DOHH2 (cell line): Measurements from ENCODE around the gene PTGFRN.

ENCODE experiments used
- H3F3A ChIP-seq: fragments of 200-600 bp; sonication (generic), shearing (Covaris generic); 2 replicates; pipeline ENCODE4 v1.6.0; 2016; ENCODE audit warnings: antibody characterized with exemption, mild to moderate bottlenecking; ENCODE audit not compliant: control insufficient read depth, insufficient read depth
- H3K27ac ChIP-seq: fragments of 200-600 bp; sonication (generic); 2 replicates; pipeline ENCODE4 v1.5.1; 2014; ENCODE audit warnings: low read depth, mild to moderate bottlenecking, low read length, moderate library complexity
- H3K27me3 ChIP-seq: fragments of 200-600 bp; sonication (generic); 2 replicates; pipeline ENCODE4 v1.6.1; 2014; ENCODE audit warnings: mild to moderate bottlenecking, low read length, mixed read lengths; ENCODE audit not compliant: control insufficient read depth
- H3K36me3 ChIP-seq: fragments of 200-600 bp; sonication (generic); 2 replicates; pipeline ENCODE4 v1.6.1; 2014; ENCODE audit warnings: mild to moderate bottlenecking, low read length, moderate library complexity, mixed read lengths; ENCODE audit not compliant: control insufficient read depth
- H3K4me1 ChIP-seq: fragments of 200-600 bp; sonication (generic); 2 replicates; pipeline ENCODE4 v1.6.1; 2014; ENCODE audit warnings: mild to moderate bottlenecking, low read length, mixed read lengths; ENCODE audit not compliant: control insufficient read depth
- H3K4me2 ChIP-seq: fragments of 200-600 bp; sonication (generic); 2 replicates; pipeline ENCODE4 v1.6.0; 2014; ENCODE audit warnings: mild to moderate bottlenecking, low read length, moderate library complexity
- H3K4me3 ChIP-seq: fragments of 200-600 bp; sonication (generic); 2 replicates; pipeline ENCODE4 v1.5.1; 2014; ENCODE audit warnings: mild to moderate bottlenecking, low read length, mixed read lengths
- H3K79me2 ChIP-seq: fragments of 200-600 bp; sonication (generic); 2 replicates; pipeline ENCODE4 v1.6.1; 2014; ENCODE audit warnings: mild to moderate bottlenecking, low read length, mixed read lengths; ENCODE audit not compliant: control insufficient read depth
- H3K9me2 ChIP-seq: fragments of 200-600 bp; sonication (generic); replicated peaks from 2 replicates; pipeline ENCODE4 v1.6.1; 2014; ENCODE audit warnings: mild to moderate bottlenecking, low read length, mixed read lengths; ENCODE audit not compliant: control insufficient read depth
- H3K9me3 ChIP-seq: fragments of 200-600 bp; sonication (generic); 2 replicates; pipeline ENCODE4 v1.6.1; 2014; ENCODE audit warnings: antibody characterized with exemption, low read length, mixed read lengths; ENCODE audit not compliant: control insufficient read depth, insufficient read depth
- H4K20me1 ChIP-seq: fragments of 200-600 bp; sonication (generic); 2 replicates; pipeline ENCODE4 v1.6.0; 2014; ENCODE audit warnings: low read depth, mild to moderate bottlenecking, antibody characterized with exemption, low read length, moderate library complexity; ENCODE audit not compliant: control insufficient read depth, insufficient read depth
- CTCF ChIP-seq: fragments of 200-600 bp; sonication (generic); IDR thresholded peaks from one replicate; pipeline ENCODE4 v1.5.1; 2014; ENCODE audit warnings: antibody characterized with exemption, mild to moderate bottlenecking, low read depth, low read length; ENCODE audit not compliant: poor library complexity, severe bottlenecking
- EZH2phosphoT487 ChIP-seq: fragments of 200-600 bp; sonication (generic); IDR thresholded peaks from 2 replicates; pipeline ENCODE4 v1.6.1; 2017; ENCODE audit warnings: borderline replicate concordance, mild to moderate bottlenecking, antibody characterized with exemption, low read length, moderate library complexity, mixed read lengths

Gene PTGFRN

GRCh38 chr1:116877141-116877818 is 32.4 kb upstream of the PTGFRN start:
- no peaks in the 10 kb centered on the region for H3K79me2 ChIP-seq
- H3K27me3 ChIP-seq = peaks cover 29% of the 10 kb centered on the region
- no peaks in the 10 kb centered on the region for H3K9me3 ChIP-seq
- H3K4me1 ChIP-seq = peaks cover 3% of the 10 kb centered on the region; the same call in 1 of the 2 replicates
- TF ChIP-seq EZH2phosphoT487 = no peak
- no peak for TF ChIP-seq CTCF
- H3F3A ChIP-seq = no peaks in the 10 kb centered on the region
- H4K20me1 ChIP-seq = no peaks in the 10 kb centered on the region
- H3K36me3 ChIP-seq = no peaks in the 10 kb centered on the region
- H3K9me2 ChIP-seq = no peaks in the 10 kb centered on the region
- no peak overlapping the region for H3K27ac ChIP-seq
- no peak overlapping the region for H3K4me3 ChIP-seq
- H3K4me2 ChIP-seq = no peak overlapping the region

GRCh38 chr1:116878804-116879477 is 30.8 kb upstream of the PTGFRN start:
- peak overlapping the region; percentile 30; the same call in 1 of the 2 replicates for H3K4me2 ChIP-seq

GRCh38 chr1:116879478-116880133 is 30.1 kb upstream of the PTGFRN start:
- TF ChIP-seq CTCF = no peak
- TF ChIP-seq EZH2phosphoT487 = no peak
- Histone ChIP-seq H3K4me2 (no peak overlapping the region), H3K9me2 (no peaks in the 10 kb centered on the region), H3K36me3 (no peaks in the 10 kb centered on the region), H3K9me3 (no peaks in the 10 kb centered on the region), H3K79me2 (no peaks in the 10 kb centered on the region), H3K27ac (no peak overlapping the region), H3K4me3 (no peak overlapping the region), H3K27me3 (peaks cover 33% of the 10 kb centered on the region), H3K4me1 (peaks cover 3% of the 10 kb centered on the region; the same call in 1 of the 2 replicates), H4K20me1 (no peaks in the 10 kb centered on the region), H3F3A (no peaks in the 10 kb centered on the region)

More at GRCh38 chr1:116878804-116879477, 30.8 kb upstream of the PTGFRN start:
- Histone ChIP-seq H4K20me1 (no peaks in the 10 kb centered on the region), H3K9me3 (no peaks in the 10 kb centered on the region), H3K27me3 (peaks cover 33% of the 10 kb centered on the region), H3K36me3 (no peaks in the 10 kb centered on the region), H3K79me2 (no peaks in the 10 kb centered on the region), H3F3A (no peaks in the 10 kb centered on the region), H3K27ac (no peak overlapping the region), H3K4me1 (peaks cover 3% of the 10 kb centered on the region; the same call in 1 of the 2 replicates), H3K9me2 (no peaks in the 10 kb centered on the region), H3K4me3 (no peak overlapping the region)
- TF ChIP-seq CTCF (no peak), EZH2phosphoT487 (no peak)
